Measurements from ENCODE around the gene RPTOR. TPM values are rescaled to one million over a fixed set of nuclear protein-coding genes. Genes with fewer than 3 reads are reported as not detected.
A peak's percentile ranks its signal among the peaks of the same experiment; 100 is the strongest.

RPTOR gene
- total RNA-seq, 6 donors from 2014 or later, result 26.8 to 109 (median 36.8) TPM

GRCh38 chr17:80694085-80694991 is 149.7 kb downstream of the RPTOR start:
- H3K4me3 ChIP-seq, result no peak overlapping the region
- peak in 1 of 2 donors; percentile 27 for ATAC-seq (ENCODE audit: low FRiP score in 2 of 2)
- peaks cover 0 to 3% (median 0%) of the 10 kb centered on the region in 4 donors for H3K4me1 ChIP-seq
- H3K27ac ChIP-seq, result no peak overlapping the region
- H3K27me3 ChIP-seq, result no peaks in the 10 kb centered on the region
- 86 to 88% methylated on average over 26 to 27 of the region's 28 CpGs for WGBS, 2 donors
- peak in 1 of 2 donors; percentile 48 for DNase-seq
- no peaks in the 10 kb centered on the region for H3K9me3 ChIP-seq
- TF ChIP-seq POLR2AphosphoS5 (IDR thresholded peaks at IDR 0.05) (no peak), POLR2A (IDR thresholded peaks at IDR 0.05) (no peak), EP300 (IDR thresholded peaks at IDR 0.05) (no peak)
- TF ChIP-seq, protein P1, sequence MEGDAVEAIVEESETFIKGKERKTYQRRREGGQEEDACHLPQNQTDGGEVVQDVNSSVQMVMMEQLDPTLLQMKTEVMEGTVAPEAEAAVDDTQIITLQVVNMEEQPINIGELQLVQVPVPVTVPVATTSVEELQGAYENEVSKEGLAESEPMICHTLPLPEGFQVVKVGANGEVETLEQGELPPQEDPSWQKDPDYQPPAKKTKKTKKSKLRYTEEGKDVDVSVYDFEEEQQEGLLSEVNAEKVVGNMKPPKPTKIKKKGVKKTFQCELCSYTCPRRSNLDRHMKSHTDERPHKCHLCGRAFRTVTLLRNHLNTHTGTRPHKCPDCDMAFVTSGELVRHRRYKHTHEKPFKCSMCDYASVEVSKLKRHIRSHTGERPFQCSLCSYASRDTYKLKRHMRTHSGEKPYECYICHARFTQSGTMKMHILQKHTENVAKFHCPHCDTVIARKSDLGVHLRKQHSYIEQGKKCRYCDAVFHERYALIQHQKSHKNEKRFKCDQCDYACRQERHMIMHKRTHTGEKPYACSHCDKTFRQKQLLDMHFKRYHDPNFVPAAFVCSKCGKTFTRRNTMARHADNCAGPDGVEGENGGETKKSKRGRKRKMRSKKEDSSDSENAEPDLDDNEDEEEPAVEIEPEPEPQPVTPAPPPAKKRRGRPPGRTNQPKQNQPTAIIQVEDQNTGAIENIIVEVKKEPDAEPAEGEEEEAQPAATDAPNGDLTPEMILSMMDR (IDR thresholded peaks at IDR 0.05), result no peak
- H3K36me3 ChIP-seq, result no peaks in the 10 kb centered on the region

DNA sequence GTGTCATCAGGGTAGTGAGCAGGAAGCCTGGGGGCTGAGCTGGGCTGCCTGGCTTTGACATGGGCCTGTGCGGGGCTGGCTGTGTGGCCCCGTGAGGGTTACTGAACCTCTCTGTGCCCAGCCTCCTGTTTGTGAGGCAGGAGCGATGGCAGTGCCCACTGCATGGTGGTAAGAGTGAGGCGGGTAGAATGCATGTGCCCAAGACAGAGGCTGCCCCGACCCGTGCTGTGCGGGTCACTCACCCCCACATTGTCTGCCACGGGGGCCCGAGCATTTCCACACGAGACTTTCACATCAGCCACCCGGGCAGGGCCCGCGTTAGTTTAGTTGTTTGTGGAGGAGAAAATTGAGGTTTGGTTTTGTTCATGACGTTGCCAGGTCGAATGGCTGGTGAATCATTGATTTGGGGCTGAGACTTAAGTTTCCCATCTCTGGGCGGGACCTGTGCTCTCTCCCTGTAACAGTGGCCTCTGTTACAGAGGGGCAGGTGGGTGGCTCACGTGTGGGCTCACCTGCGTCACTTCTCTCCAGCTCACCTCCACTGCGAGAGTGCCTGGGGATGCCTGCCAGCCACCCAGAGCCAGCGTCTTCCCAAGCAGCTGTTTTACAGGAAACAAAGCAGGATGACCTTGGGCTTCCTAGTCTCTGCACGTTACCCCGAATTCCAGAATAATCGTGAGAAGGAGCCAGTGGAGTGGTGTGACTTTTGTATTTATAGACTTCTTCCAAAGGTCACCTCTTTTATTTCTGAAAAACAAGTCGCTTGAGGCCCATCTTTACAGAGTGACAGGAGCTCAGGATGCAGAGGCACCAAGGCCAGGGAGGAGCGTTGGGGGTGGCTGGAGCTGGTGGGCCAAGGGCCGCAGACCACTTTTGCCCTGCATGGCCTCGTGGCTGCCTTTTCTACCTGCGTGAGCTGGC is 150.6 kb downstream of the RPTOR start:
- peaks cover 0 to 3% (median 0%) of the 10 kb centered on the region in 4 donors for H3K4me1 ChIP-seq
- no peaks in the 10 kb centered on the region for H3K36me3 ChIP-seq
- peak in 1 of 2 donors; percentile 15 for ATAC-seq (ENCODE audit: low FRiP score in 2 of 2)
- H3K9me3 ChIP-seq, result no peaks in the 10 kb centered on the region
- TF ChIP-seq EP300 (IDR thresholded peaks at IDR 0.05) (no peak), POLR2A (IDR thresholded peaks at IDR 0.05) (no peak), POLR2AphosphoS5 (IDR thresholded peaks at IDR 0.05) (no peak)
- TF ChIP-seq, protein P1 (IDR thresholded peaks at IDR 0.05), result no peak
- WGBS, 2 donors, result 89% methylated on average over 20 to 27 of the region's 28 CpGs
- peak in 1 of 2 donors; percentile 48 for DNase-seq
- H3K27me3 ChIP-seq, result no peaks in the 10 kb centered on the region
- no peak overlapping the region for H3K27ac ChIP-seq
- H3K4me3 ChIP-seq, result no peak overlapping the region

GRCh38 chr17:80695979-80696378 is 151.3 kb downstream of the RPTOR start:
- no peak for ATAC-seq (ENCODE audit: low FRiP score in 2 of 2)

GRCh38 chr17:80696456-80696855 is 151.8 kb downstream of the RPTOR start:
- Histone ChIP-seq H3K36me3 (no peaks in the 10 kb centered on the region), H3K4me1 (peaks cover 0 to 3% (median 0%) of the 10 kb centered on the region in 4 donors), H3K4me3 (no peak overlapping the region), H3K27me3 (no peaks in the 10 kb centered on the region), H3K9me3 (no peaks in the 10 kb centered on the region), H3K27ac (no peak overlapping the region)
- DNase-seq, result peak in 1 of 2 donors; percentile 58
- TF ChIP-seq POLR2A (IDR thresholded peaks at IDR 0.05), result no peak
- TF ChIP-seq, protein P1 (IDR thresholded peaks at IDR 0.05), result no peak
- no peak for TF ChIP-seq EP300 (IDR thresholded peaks at IDR 0.05)
- TF ChIP-seq POLR2AphosphoS5 (IDR thresholded peaks at IDR 0.05), result no peak
- WGBS, 2 donors, result 89 to 91% methylated on average over 6 to 14 of the region's 14 CpGs
- ATAC-seq (ENCODE audit: low FRiP score in 2 of 2), result no peak

More at GRCh38 chr17:80695979-80696378, 151.3 kb downstream of the RPTOR start:
- Histone ChIP-seq H3K4me3 (no peak overlapping the region), H3K4me1 (peaks cover 0 to 3% (median 0%) of the 10 kb centered on the region in 4 donors), H3K36me3 (no peaks in the 10 kb centered on the region), H3K27me3 (no peaks in the 10 kb centered on the region), H3K27ac (no peak overlapping the region), H3K9me3 (no peaks in the 10 kb centered on the region)
- TF ChIP-seq POLR2A (IDR thresholded peaks at IDR 0.05) (no peak), POLR2AphosphoS5 (IDR thresholded peaks at IDR 0.05) (no peak), EP300 (IDR thresholded peaks at IDR 0.05) (no peak)
- TF ChIP-seq, protein P1 (IDR thresholded peaks at IDR 0.05), result no peak
- DNase-seq, result no peak
- WGBS, 2 donors, result 54 to 87% methylated on average over 4 of the region's 4 CpGs

All from upper lobe of left lung (tissue), 6 donors.